Non-pigmented ciliary epithelial cell (primary cell): ENCODE measurements around the gene NEURL4.
"Not testable (repeated sequence)": the region's sequence is repeated elsewhere in the genome, so short reads cannot be mapped to it uniquely, and the experiment has no call there.

Experiments used
- DNase-seq: peaks from one replicate; pipeline ENCODE4 v3.0.0-alpha.2; 2010; ENCODE audit warnings: low read depth

NEURL4 gene

GRCh38 chr17:7328840-7329373, at the start of gene NEURL4:
Gene NEURL4 (minus strand): TSS chr17:7329335. CDS start chr17:7329312, 23 bp downstream.
- no peak for DNase-seq

- no peak for DNase-seq
Observed at GRCh38 chr17:7374353-7374752, 45.2 kb upstream of the NEURL4 start.

GRCh38 chr17:7370853-7371252, 41.7 kb upstream of the NEURL4 start:
- DNase-seq: no peak

- DNase-seq: no peak
Observed at GRCh38 chr17:7369825-7370224, 40.7 kb upstream of the NEURL4 start.

GRCh38 chr17:7368599-7368994, 39.5 kb upstream of the NEURL4 start:
- not testable (repeated sequence) for DNase-seq

- no peak for DNase-seq
Observed at GRCh38 chr17:7367918-7368598, 38.9 kb upstream of the NEURL4 start.

GRCh38 chr17:7367083-7367482, 37.9 kb upstream of the NEURL4 start:
- DNase-seq: no peak

GRCh38 chr17:7365963-7366362, 36.8 kb upstream of the NEURL4 start:
- DNase-seq: not testable (repeated sequence)

- no peak for DNase-seq
Observed at GRCh38 chr17:7363311-7363710, 34.2 kb upstream of the NEURL4 start.

- no peak for DNase-seq
Observed at GRCh38 chr17:7361906-7362305, 32.8 kb upstream of the NEURL4 start.

- no peak for DNase-seq
Observed at GRCh38 chr17:7357381-7357780, 28.2 kb upstream of the NEURL4 start.

GRCh38 chr17:7356756-7357155, 27.6 kb upstream of the NEURL4 start:
- DNase-seq: no peak

GRCh38 chr17:7356072-7356549, 27.0 kb upstream of the NEURL4 start:
- no peak for DNase-seq

GRCh38 chr17:7355573-7355972, 26.4 kb upstream of the NEURL4 start:
- DNase-seq: no peak

- no peak for DNase-seq
Observed at GRCh38 chr17:7355053-7355452, 25.9 kb upstream of the NEURL4 start, which contains the start of gene TMEM95. Gene TMEM95 (plus strand): TSS chr17:7355156. CDS start chr17:7355205, 49 bp downstream.

- DNase-seq: no peak
Observed at GRCh38 chr17:7354262-7354843, 25.2 kb upstream of the NEURL4 start.

GRCh38 chr17:7352910-7353635, 23.9 kb upstream of the NEURL4 start:
- DNase-seq: no peak

- no peak for DNase-seq
Observed at GRCh38 chr17:7352503-7352889, 23.4 kb upstream of the NEURL4 start.

GRCh38 chr17:7351665-7352502, 22.7 kb upstream of the NEURL4 start, which contains the start of gene KCTD11:
Gene KCTD11 (plus strand): TSS chr17:7352162.
- DNase-seq: no peak

GRCh38 chr17:7348478-7349242, 19.5 kb upstream of the NEURL4 start:
- DNase-seq: no peak
